Measurements from ENCODE around the gene SSPN. TPM values are rescaled to one million over a fixed set of nuclear protein-coding genes. Genes with fewer than 3 reads are reported as not detected.
"Not testable (repeated sequence)": the region's sequence is repeated elsewhere in the genome, so short reads cannot be mapped to it uniquely, and the experiment has no call there.

The SSPN gene
- total and polyA plus RNA-seq, 4 experiments from 2014 or later = 1.0 TPM; not detected in 3

DNA sequence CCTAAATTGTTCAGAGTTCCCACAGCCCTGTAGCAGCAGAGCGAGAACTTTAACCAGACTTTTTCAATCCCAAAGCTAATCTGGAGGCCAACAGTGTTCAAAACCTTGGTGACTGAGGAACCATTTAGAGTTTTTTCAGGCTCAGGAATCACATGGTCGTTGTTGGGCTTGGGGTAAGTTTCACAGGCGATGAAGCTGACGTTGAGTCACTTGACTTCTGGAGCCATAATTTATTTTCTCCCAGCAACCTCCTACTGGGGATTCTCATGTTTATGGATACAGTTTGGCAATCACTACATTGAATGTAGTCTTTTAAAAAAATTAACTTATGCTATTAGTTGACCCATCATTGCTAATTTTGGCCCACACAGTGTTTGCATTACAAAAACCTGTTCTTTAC, 34.5 kb downstream of the SSPN start:
- Histone ChIP-seq H3K36me3 (ENCODE audit: insufficient read depth, low read length) (no peaks in the 10 kb centered on the region), H3K9me3 (ENCODE audit: control insufficient read depth in 1 of 2, low read length in 2 of 2) (no peaks in the 10 kb centered on the region), H3K4me1 (ENCODE audit: insufficient read depth, low read length) (no peaks in the 10 kb centered on the region), H3K27me3 (ENCODE audit: insufficient read depth, low read length) (no peaks in the 10 kb centered on the region), H3K27ac (ENCODE audit: low read depth, low read length) (no peak overlapping the region), H3K4me3 (ENCODE audit: low read length in 2 of 2) (no peak overlapping the region)
- peaks cover 0 to 2% (median 0%) of the 10 kb centered on the region in 4 donors for H3K4me1 Mint-ChIP-seq
- POLR2A ChIA-PET (ENCODE audit: partially characterized antibody) = no interaction called here
- CTCF ChIA-PET (ENCODE audit: partially characterized antibody) = no interaction called here
- no peaks in the 10 kb centered on the region for H3K36me3 Mint-ChIP-seq
- peaks cover 17 to 31% of the 10 kb centered on the region in 2 donors for H3K27me3 Mint-ChIP-seq
- intact Hi-C loops (cut with micrococcal nuclease) = no loop called here
- DNase-seq = no peak
- H3K27ac Mint-ChIP-seq = no peak overlapping the region
- H3K9me3 Mint-ChIP-seq = peaks cover 0 to 2% (median 0%) of the 10 kb centered on the region in 8 donors
- no peak overlapping the region for H3K4me3 Mint-ChIP-seq

DNA sequence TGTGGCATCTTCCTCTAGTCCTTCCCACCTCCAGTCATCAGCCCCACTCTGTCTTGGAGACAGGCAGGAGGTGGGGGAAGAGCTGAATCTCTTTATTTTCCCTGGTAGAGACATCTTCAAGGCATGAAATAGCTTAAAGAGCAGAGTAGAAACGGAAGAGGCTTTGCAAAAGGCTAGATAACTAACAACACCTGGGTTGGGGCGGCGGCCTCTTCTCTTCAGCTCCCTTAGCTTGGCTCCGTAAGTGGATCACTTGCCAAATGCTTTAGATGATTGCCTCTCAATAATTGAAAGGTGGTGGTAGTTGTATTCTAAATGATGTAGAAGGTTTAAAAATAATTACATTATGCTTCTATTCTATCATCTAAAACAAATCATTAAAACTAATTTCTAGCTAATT, 36.1 kb downstream of the SSPN start:
- CTCF ChIA-PET (ENCODE audit: partially characterized antibody) = no interaction called here
- Histone ChIP-seq H3K36me3 (ENCODE audit: insufficient read depth, low read length) (no peaks in the 10 kb centered on the region), H3K27me3 (ENCODE audit: insufficient read depth, low read length) (no peaks in the 10 kb centered on the region), H3K27ac (ENCODE audit: low read depth, low read length) (no peak overlapping the region), H3K9me3 (ENCODE audit: control insufficient read depth in 1 of 2, low read length in 2 of 2) (no peaks in the 10 kb centered on the region), H3K4me3 (ENCODE audit: low read length in 2 of 2) (no peak overlapping the region), H3K4me1 (ENCODE audit: insufficient read depth, low read length) (no peaks in the 10 kb centered on the region)
- no peak for DNase-seq
- Mint-ChIP-seq H3K27me3 (peaks cover 11 to 26% of the 10 kb centered on the region in 2 donors), H3K4me1 (peaks cover 0 to 2% (median 0%) of the 10 kb centered on the region in 4 donors), H3K4me3 (no peak overlapping the region), H3K9me3 (peaks cover 0 to 3% (median 0%) of the 10 kb centered on the region in 8 donors), H3K27ac (no peak overlapping the region), H3K36me3 (no peaks in the 10 kb centered on the region)
- intact Hi-C loops (cut with micrococcal nuclease) = no loop called here
- POLR2A ChIA-PET (ENCODE audit: partially characterized antibody) = no interaction called here

DNA sequence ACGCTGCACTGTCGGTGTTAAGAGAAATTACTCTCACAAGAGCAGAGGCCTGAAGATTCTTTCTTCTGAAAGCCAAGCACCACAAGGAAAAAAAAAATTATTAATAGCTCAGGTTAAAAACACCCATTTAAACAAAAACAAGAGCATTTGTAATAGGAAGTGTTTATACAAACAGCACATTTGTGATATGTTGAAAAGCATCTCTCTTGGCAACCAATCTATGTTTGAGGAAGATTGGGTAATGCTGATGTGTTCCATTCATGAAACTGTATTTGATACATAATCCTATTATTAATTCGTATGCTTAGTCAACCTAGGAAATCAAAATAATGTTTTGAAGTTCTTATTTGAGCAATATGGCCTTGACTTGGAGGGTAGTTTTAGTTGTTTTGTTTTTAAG, 36.5 kb downstream of the SSPN start:
- POLR2A ChIA-PET (ENCODE audit: partially characterized antibody) = no interaction called here
- H3K4me1 ChIP-seq (ENCODE audit: insufficient read depth, low read length) = no peaks in the 10 kb centered on the region
- intact Hi-C loops (cut with micrococcal nuclease) = no loop called here
- no peak overlapping the region for H3K4me3 Mint-ChIP-seq
- H3K27me3 ChIP-seq (ENCODE audit: insufficient read depth, low read length) = no peaks in the 10 kb centered on the region
- CTCF ChIA-PET (ENCODE audit: partially characterized antibody) = no interaction called here
- H3K4me3 ChIP-seq (ENCODE audit: low read length in 2 of 2) = no peak overlapping the region
- no peak overlapping the region for H3K27ac Mint-ChIP-seq
- no peak overlapping the region for H3K27ac ChIP-seq (ENCODE audit: low read depth, low read length)
- no peaks in the 10 kb centered on the region for H3K36me3 ChIP-seq (ENCODE audit: insufficient read depth, low read length)
- no peaks in the 10 kb centered on the region for H3K36me3 Mint-ChIP-seq
- peaks cover 0 to 3% (median 0%) of the 10 kb centered on the region in 8 donors for H3K9me3 Mint-ChIP-seq
- no peaks in the 10 kb centered on the region for H3K9me3 ChIP-seq (ENCODE audit: control insufficient read depth in 1 of 2, low read length in 2 of 2)
- H3K27me3 Mint-ChIP-seq = peaks cover 11 to 26% of the 10 kb centered on the region in 2 donors
- DNase-seq = no peak
- peaks cover 0 to 2% (median 0%) of the 10 kb centered on the region in 4 donors for H3K4me1 Mint-ChIP-seq

DNA sequence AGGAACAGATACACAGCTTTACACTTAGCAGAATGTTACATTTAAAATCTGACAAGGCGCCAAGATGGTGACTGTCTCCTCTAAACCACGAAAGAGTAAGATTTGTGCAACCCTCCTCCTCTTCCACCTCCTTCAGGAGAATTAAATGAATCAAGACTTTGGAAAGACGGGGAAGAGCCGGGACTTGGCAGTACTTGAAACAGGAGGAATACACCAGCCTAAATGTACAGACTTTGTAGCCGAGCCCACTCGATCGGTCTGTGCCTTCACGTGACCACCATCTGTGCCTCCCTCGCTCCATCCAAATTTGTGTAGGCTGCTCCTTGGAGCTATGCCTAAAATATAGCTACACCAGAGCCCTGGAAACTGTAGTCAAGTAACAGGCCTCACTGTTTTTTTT, 38.3 kb downstream of the SSPN start:
- no peaks in the 10 kb centered on the region for H3K4me1 ChIP-seq (ENCODE audit: insufficient read depth, low read length)
- no peak overlapping the region for H3K27ac ChIP-seq (ENCODE audit: low read depth, low read length)
- Mint-ChIP-seq H3K4me1 (no peaks in the 10 kb centered on the region), H3K27me3 (peaks cover 5 to 18% of the 10 kb centered on the region in 2 donors), H3K27ac (no peak overlapping the region), H3K36me3 (no peaks in the 10 kb centered on the region), H3K4me3 (no peak overlapping the region), H3K9me3 (peaks cover 0 to 3% (median 0%) of the 10 kb centered on the region in 8 donors)
- no peaks in the 10 kb centered on the region for H3K9me3 ChIP-seq (ENCODE audit: control insufficient read depth in 1 of 2, low read length in 2 of 2)
- ChIA-PET CTCF (ENCODE audit: partially characterized antibody) (interaction anchor here (0.6 kb wide), 1 partner anchor 306 kb away, joined by 5 read pairs; no protein-coding TSS in a partner anchor), POLR2A (ENCODE audit: partially characterized antibody) (no interaction called here)
- H3K27me3 ChIP-seq (ENCODE audit: insufficient read depth, low read length) = no peaks in the 10 kb centered on the region
- no peak for DNase-seq
- H3K36me3 ChIP-seq (ENCODE audit: insufficient read depth, low read length) = no peaks in the 10 kb centered on the region
- intact Hi-C loops (cut with micrococcal nuclease) = no loop called here
- H3K4me3 ChIP-seq (ENCODE audit: low read length in 2 of 2) = no peak overlapping the region

DNA sequence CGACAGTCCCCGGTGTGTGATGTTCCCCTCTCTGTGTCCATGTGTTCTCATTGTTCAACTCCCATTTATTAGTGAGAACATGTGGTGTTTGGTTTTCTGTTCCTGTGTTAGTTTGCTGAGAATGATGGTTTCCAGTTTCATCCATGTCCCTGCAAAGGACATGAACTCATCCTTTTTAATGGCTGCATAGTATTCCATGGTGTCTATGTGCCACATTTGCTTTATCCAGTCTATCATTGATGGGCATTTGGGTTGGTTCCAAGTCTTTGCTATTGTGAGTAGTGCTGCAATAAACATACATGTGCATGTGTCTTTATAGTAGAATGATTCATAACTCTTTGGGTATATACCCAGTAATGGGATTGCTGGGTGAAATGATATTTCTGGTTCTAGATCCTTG, 40.1 kb downstream of the SSPN start:
- H3K27ac Mint-ChIP-seq; H3K4me1 Mint-ChIP-seq; H3K36me3 ChIP-seq (ENCODE audit: insufficient read depth, low read length); H3K36me3 Mint-ChIP-seq; H3K9me3 ChIP-seq (ENCODE audit: control insufficient read depth in 1 of 2, low read length in 2 of 2); H3K4me3 ChIP-seq (ENCODE audit: low read length in 2 of 2); intact Hi-C loops (cut with micrococcal nuclease); H3K4me1 ChIP-seq (ENCODE audit: insufficient read depth, low read length); H3K4me3 Mint-ChIP-seq; H3K27ac ChIP-seq (ENCODE audit: low read depth, low read length); DNase-seq; POLR2A ChIA-PET (ENCODE audit: partially characterized antibody); H3K27me3 ChIP-seq (ENCODE audit: insufficient read depth, low read length); CTCF ChIA-PET (ENCODE audit: partially characterized antibody); H3K9me3 Mint-ChIP-seq: not testable (repeated sequence)
- peaks cover 5 to 20% of the 10 kb centered on the region in 2 donors for H3K27me3 Mint-ChIP-seq

DNA sequence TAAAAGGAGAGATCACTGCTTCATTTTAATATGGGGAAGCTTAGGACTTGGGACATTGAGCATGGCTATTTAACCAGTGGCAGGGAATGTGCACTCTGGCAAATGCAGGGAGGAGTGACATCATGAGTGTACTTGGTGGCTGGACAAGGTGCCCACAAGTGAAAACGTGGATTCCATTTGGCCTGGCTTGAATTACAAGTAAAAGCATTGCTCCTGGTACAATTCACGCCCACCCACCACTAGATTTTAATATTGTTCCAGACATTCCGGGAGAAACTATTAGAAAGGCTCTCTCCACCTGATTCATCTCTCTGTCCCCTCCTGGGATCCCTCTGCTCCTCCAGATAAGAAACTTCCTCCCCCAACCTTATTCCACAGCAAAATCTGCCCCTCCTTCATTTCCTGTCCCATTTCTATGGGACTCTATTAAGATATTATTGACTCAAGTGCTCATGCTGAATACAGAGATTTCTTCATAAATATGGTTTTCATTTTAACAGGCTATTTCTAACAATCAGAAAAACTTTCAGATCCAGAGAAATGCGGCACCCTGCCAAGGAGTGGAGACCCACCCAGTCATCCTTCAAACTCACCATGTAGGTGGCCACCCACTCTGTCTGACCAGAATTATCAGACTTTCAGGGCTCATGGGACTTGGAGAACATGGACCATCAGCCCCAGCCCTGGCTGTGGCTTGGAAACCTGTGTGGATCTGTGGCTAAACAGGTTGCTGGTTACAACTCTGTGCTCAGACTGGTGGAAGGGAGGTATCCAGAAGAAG, 43.2 kb downstream of the SSPN start:
- no peaks in the 10 kb centered on the region for H3K36me3 ChIP-seq (ENCODE audit: insufficient read depth, low read length)
- peaks cover 0 to 3% (median 0%) of the 10 kb centered on the region in 8 donors for H3K9me3 Mint-ChIP-seq
- H3K27me3 ChIP-seq (ENCODE audit: insufficient read depth, low read length) = no peaks in the 10 kb centered on the region
- CTCF ChIA-PET (ENCODE audit: partially characterized antibody) = no interaction called here
- no peak overlapping the region for H3K4me3 Mint-ChIP-seq
- intact Hi-C loops (cut with micrococcal nuclease) = no loop called here
- no peak overlapping the region for H3K27ac ChIP-seq (ENCODE audit: low read depth, low read length)
- no peaks in the 10 kb centered on the region for H3K9me3 ChIP-seq (ENCODE audit: control insufficient read depth in 1 of 2, low read length in 2 of 2)
- peaks cover 8 to 26% of the 10 kb centered on the region in 2 donors for H3K27me3 Mint-ChIP-seq
- DNase-seq = no peak
- H3K4me1 Mint-ChIP-seq = no peaks in the 10 kb centered on the region
- H3K36me3 Mint-ChIP-seq = no peaks in the 10 kb centered on the region
- H3K27ac Mint-ChIP-seq = peak overlapping the region in 1 of 7 donors; percentile 24
- no peaks in the 10 kb centered on the region for H3K4me1 ChIP-seq (ENCODE audit: insufficient read depth, low read length)
- POLR2A ChIA-PET (ENCODE audit: partially characterized antibody) = no interaction called here
- H3K4me3 ChIP-seq (ENCODE audit: low read length in 2 of 2) = no peak overlapping the region

DNA sequence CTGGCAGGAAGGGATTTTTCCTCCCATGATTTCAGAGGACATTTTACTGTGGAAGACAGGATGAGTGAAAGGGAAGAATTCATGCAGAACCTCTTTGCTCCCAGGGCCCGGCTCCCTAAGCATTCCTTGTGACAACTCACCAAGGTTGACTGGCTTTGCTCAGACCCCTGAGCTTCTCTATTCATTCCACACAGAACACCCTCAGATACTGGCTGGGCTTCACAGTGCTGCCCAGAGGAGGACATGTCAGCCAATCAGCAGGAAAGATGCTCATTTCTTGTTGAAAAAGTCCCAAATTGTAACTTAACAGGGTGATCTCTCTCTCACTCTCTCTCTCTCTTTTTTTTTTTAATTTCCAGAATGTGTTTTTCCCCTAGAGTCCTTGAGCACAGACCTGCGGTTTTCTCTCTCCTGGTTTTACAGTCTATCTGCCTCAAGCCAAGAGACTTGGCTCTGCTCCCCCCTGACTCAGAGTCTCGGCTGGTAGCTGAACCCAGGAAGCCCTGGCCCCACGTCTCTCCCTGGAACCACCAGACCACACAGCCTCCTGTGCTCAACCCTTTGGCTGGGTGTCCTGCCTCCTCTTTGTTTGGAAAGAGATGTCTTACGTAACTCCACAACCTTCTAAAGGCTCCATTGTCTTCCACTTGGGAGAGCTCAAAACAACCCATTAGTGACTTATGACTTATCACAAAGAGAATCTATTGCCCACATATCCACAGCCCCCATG, 43.9 kb downstream of the SSPN start:
- no peak for DNase-seq
- no peak overlapping the region for H3K4me3 ChIP-seq (ENCODE audit: low read length in 2 of 2)
- Mint-ChIP-seq H3K4me1 (no peaks in the 10 kb centered on the region), H3K27ac (no peak overlapping the region), H3K9me3 (peaks cover 0 to 3% (median 0%) of the 10 kb centered on the region in 8 donors), H3K4me3 (no peak overlapping the region), H3K36me3 (no peaks in the 10 kb centered on the region), H3K27me3 (peaks cover 8 to 28% of the 10 kb centered on the region in 2 donors)
- no peaks in the 10 kb centered on the region for H3K36me3 ChIP-seq (ENCODE audit: insufficient read depth, low read length)
- no peaks in the 10 kb centered on the region for H3K4me1 ChIP-seq (ENCODE audit: insufficient read depth, low read length)
- no peaks in the 10 kb centered on the region for H3K27me3 ChIP-seq (ENCODE audit: insufficient read depth, low read length)
- no peak overlapping the region for H3K27ac ChIP-seq (ENCODE audit: low read depth, low read length)
- POLR2A ChIA-PET (ENCODE audit: partially characterized antibody) = no interaction called here
- intact Hi-C loops (cut with micrococcal nuclease) = no loop called here
- H3K9me3 ChIP-seq (ENCODE audit: control insufficient read depth in 1 of 2, low read length in 2 of 2) = no peaks in the 10 kb centered on the region
- CTCF ChIA-PET (ENCODE audit: partially characterized antibody) = no interaction called here

Data from CD4-positive, alpha-beta memory T cell (primary cell).